Osteocyte (in vitro differentiated cells): ENCODE data around the gene AKAIN1. TPM values are rescaled to one million over a fixed set of nuclear protein-coding genes. Genes with fewer than 3 reads are reported as not detected.
A peak's percentile ranks its signal among the peaks of the same experiment; 100 is the strongest.

Source experiments
- DNase-seq: peaks from one replicate; pipeline ENCODE4 v3.0.0; 2021; ENCODE audit warnings: mixed read lengths; ENCODE audit not compliant: unreplicated experiment; ENCODE audit errors: extremely low spot score
- H3K27ac Mint-ChIP-seq: one replicate; pipeline ENCODE4 v1.8.0; 2021; ENCODE audit warnings: mild to moderate bottlenecking, mixed read lengths; ENCODE audit not compliant: unreplicated experiment
- H3K27me3 Mint-ChIP-seq: one replicate; pipeline ENCODE4 v1.8.0; 2021; ENCODE audit warnings: mixed read lengths; ENCODE audit not compliant: unreplicated experiment
- H3K36me3 Mint-ChIP-seq: one replicate; pipeline ENCODE4 v1.8.0; 2021; ENCODE audit warnings: mixed read lengths; ENCODE audit not compliant: unreplicated experiment
- H3K4me1 Mint-ChIP-seq: one replicate; pipeline ENCODE4 v1.8.0; 2021; ENCODE audit warnings: mixed read lengths; ENCODE audit not compliant: unreplicated experiment
- H3K4me3 Mint-ChIP-seq: one replicate; pipeline ENCODE4 v1.8.0; 2021; ENCODE audit warnings: mild to moderate bottlenecking, moderate library complexity, mixed read lengths; ENCODE audit not compliant: unreplicated experiment
- H3K9me3 Mint-ChIP-seq: one replicate; pipeline ENCODE4 v1.8.0; 2021; ENCODE audit warnings: mixed read lengths; ENCODE audit not compliant: unreplicated experiment
- long read RNA-seq: library from polyadenylated mRNA; unstranded; transcript quantifications from one replicate; pipeline ENCODE4 v2.0.0, GENCODE V29; 2021
- total RNA-seq: library from RNA; stranded (reverse); gene quantifications from 2 replicates; pipeline ENCODE4 v1.2.1, GENCODE V29; 2021
- TF ChIP-seq, protein P1 (sequence below): fragments of 200-600 bp; sonication (generic); IDR thresholded peaks from 2 replicates; pipeline ENCODE4 v1.5.0; 2021; ENCODE audit warnings: antibody characterized with exemption, mild to moderate bottlenecking, moderate library complexity

AKAIN1 gene, protein sequence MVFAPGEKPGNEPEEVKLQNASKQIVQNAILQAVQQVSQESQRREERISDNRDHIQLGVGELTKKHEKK
- total RNA-seq, result not detected in 2 replicates
- long read RNA-seq, result 0 reads

- no peaks in the 10 kb centered on the region for H3K36me3 Mint-ChIP-seq
- H3K4me3 Mint-ChIP-seq, result no peak within 1 kb of the TSS
- peak; percentile 87 for DNase-seq
- H3K27ac Mint-ChIP-seq, result no peak within 1 kb of the TSS
- TF ChIP-seq, protein P1, sequence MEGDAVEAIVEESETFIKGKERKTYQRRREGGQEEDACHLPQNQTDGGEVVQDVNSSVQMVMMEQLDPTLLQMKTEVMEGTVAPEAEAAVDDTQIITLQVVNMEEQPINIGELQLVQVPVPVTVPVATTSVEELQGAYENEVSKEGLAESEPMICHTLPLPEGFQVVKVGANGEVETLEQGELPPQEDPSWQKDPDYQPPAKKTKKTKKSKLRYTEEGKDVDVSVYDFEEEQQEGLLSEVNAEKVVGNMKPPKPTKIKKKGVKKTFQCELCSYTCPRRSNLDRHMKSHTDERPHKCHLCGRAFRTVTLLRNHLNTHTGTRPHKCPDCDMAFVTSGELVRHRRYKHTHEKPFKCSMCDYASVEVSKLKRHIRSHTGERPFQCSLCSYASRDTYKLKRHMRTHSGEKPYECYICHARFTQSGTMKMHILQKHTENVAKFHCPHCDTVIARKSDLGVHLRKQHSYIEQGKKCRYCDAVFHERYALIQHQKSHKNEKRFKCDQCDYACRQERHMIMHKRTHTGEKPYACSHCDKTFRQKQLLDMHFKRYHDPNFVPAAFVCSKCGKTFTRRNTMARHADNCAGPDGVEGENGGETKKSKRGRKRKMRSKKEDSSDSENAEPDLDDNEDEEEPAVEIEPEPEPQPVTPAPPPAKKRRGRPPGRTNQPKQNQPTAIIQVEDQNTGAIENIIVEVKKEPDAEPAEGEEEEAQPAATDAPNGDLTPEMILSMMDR, result no peak
- no peaks in the 10 kb centered on the region for H3K9me3 Mint-ChIP-seq
- H3K27me3 Mint-ChIP-seq, result peaks cover 34% of the 10 kb centered on the region
- peaks cover 5% of the 10 kb centered on the region for H3K4me1 Mint-ChIP-seq
Measured at GRCh38 chr18:5197032-5197434, at the start of gene AKAIN1. Gene AKAIN1 (minus strand): TSS chr18:5197257. CDS start chr18:5197053, 204 bp downstream.

GRCh38 chr18:5244941-5245340 is 47.9 kb upstream of the AKAIN1 start:
- H3K4me3 Mint-ChIP-seq, result no peak overlapping the region
- H3K27ac Mint-ChIP-seq, result no peak overlapping the region
- peaks cover 8% of the 10 kb centered on the region for H3K4me1 Mint-ChIP-seq
- no peaks in the 10 kb centered on the region for H3K27me3 Mint-ChIP-seq
- TF ChIP-seq, protein P1, result no peak
- no peaks in the 10 kb centered on the region for H3K9me3 Mint-ChIP-seq
- DNase-seq, result no peak
- peaks cover 23% of the 10 kb centered on the region for H3K36me3 Mint-ChIP-seq

GRCh38 chr18:5239447-5239846 is 42.4 kb upstream of the AKAIN1 start:
- H3K27ac Mint-ChIP-seq, result no peak overlapping the region

GRCh38 chr18:5238371-5238976 is 41.4 kb upstream of the AKAIN1 start:
- H3K4me1 Mint-ChIP-seq, result peaks cover 33% of the 10 kb centered on the region
- TF ChIP-seq, protein P1, result no peak
- no peak for DNase-seq

More at GRCh38 chr18:5239447-5239846, 42.4 kb upstream of the AKAIN1 start:
- Mint-ChIP-seq H3K4me1 (peaks cover 33% of the 10 kb centered on the region), H3K9me3 (no peaks in the 10 kb centered on the region), H3K27me3 (peaks cover 1% of the 10 kb centered on the region), H3K4me3 (peak overlapping the region; percentile 93), H3K36me3 (peaks cover 25% of the 10 kb centered on the region)
- TF ChIP-seq, protein P1, result no peak
- no peak for DNase-seq

DNA sequence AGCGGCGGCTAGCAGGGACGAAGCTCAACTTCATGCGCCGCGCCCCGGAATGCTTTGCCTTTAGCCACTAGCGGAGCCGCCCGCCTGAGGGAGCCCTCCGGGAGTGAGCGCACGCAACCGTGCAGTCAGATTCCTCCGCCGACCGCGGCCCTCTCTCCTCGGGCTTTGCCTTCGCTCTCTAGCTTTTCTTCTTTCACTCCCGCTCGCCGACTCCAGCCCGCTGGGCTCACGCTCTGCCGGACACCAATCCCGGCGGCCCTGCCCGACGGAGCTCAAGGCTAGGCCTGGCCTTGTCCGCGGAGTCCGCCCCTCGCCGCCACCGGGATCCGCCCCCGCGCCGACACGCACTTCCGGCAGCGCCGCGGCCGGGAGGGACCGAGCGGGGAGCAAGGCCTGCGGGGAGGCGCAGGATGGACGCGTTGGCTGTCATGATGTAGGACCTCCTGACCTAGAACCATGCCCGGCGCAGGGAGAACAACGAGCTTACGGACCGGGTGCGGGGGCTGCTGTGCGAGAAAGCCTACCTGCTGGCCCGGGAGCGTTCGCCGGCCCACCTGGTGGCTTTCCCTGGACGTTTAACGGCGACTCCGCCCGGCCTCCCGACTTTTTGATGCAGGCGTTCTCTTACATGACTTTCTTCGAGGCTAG is 40.8 kb upstream of the AKAIN1 start:
- Mint-ChIP-seq H3K4me3 (peak overlapping the region; percentile 93), H3K4me1 (peaks cover 33% of the 10 kb centered on the region), H3K9me3 (no peaks in the 10 kb centered on the region), H3K27me3 (peaks cover 12% of the 10 kb centered on the region), H3K36me3 (peaks cover 23% of the 10 kb centered on the region), H3K27ac (peak overlapping the region; percentile 99)
- TF ChIP-seq, protein P1, result peak; percentile 37
- DNase-seq, result peak; percentile 95

More at GRCh38 chr18:5238371-5238976, 41.4 kb upstream of the AKAIN1 start:
- Mint-ChIP-seq H3K4me3 (peak overlapping the region; percentile 93), H3K9me3 (no peaks in the 10 kb centered on the region), H3K36me3 (peaks cover 25% of the 10 kb centered on the region), H3K27ac (peak overlapping the region; percentile 99), H3K27me3 (peaks cover 11% of the 10 kb centered on the region)
